GM12872 (cell line): ENCODE measurements around the gene PUSL1.

Source experiments
- TF ChIP-seq, protein P1 (sequence below): IDR thresholded peaks from 3 replicates; pipeline ENCODE4 v1.5.1; 2011; ENCODE audit warnings: low read depth, mild to moderate bottlenecking, low read length, moderate library complexity; ENCODE audit not compliant: insufficient read depth

The PUSL1 gene

DNA sequence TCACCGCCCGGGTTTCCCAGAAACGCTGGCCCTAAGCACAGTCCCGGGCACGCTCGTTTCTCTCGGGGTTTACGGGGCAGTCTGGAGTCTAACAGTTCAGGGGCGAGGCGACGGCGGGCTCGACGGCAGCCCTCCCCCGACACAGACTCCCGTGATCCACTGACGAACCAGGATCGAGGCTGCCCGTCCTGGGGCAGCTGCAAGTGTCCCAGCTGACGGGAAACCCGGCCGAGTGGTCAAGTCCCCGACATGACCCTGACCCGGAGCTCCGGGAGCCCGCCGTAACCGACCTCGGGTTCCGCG lies 35.2 kb upstream of the PUSL1 start:
- TF ChIP-seq, protein P1, sequence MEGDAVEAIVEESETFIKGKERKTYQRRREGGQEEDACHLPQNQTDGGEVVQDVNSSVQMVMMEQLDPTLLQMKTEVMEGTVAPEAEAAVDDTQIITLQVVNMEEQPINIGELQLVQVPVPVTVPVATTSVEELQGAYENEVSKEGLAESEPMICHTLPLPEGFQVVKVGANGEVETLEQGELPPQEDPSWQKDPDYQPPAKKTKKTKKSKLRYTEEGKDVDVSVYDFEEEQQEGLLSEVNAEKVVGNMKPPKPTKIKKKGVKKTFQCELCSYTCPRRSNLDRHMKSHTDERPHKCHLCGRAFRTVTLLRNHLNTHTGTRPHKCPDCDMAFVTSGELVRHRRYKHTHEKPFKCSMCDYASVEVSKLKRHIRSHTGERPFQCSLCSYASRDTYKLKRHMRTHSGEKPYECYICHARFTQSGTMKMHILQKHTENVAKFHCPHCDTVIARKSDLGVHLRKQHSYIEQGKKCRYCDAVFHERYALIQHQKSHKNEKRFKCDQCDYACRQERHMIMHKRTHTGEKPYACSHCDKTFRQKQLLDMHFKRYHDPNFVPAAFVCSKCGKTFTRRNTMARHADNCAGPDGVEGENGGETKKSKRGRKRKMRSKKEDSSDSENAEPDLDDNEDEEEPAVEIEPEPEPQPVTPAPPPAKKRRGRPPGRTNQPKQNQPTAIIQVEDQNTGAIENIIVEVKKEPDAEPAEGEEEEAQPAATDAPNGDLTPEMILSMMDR, result no peak

DNA sequence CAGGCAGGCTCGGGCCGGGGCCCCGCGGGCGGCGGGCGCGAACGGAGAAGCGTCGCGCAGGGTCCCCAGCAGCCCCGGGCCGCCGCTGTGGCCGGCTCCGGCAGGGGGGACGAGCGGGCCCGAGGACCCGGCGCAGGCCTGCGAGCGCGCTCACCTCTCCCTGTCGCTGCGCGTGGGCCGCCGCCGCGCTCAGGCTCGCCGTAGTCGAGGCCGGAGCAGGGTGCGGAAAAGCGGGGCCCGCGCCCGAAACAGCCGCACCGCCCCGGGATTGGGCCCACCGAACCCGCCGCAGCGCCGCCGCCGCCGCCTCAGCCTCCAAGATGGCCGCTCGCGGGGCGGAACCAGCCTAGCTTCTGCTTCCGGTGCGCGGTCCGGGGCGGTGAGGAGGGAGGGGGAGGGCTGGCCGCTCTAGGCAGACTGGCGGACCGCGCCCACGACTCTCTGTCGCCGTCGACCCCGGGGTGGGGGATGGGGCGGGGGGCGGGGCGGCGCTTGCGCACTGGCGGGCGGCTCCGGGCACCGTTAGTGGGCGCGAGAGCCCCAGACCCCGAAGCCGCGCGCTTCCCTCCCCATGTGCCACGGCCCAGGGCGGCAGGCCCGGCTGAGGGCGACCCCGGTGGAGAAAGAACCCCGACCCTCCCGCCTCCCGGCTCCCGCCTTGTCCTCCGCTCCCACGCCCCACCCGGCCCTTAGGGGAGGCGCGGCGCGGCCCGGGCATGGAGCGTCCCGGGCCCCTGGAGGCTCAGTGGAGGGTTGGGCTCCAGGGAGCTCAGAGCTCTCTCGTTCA lies 34.7 kb upstream of the PUSL1 start, which contains the start of gene UBE2J2:
UBE2J2 (minus strand) TSS at position 343 of the 787 bp plus-strand sequence. CDS start 5,862 bp downstream, outside the sequence.
- TF ChIP-seq, protein P1, result peak; percentile 6; the same call in 1 of the 3 replicates

DNA sequence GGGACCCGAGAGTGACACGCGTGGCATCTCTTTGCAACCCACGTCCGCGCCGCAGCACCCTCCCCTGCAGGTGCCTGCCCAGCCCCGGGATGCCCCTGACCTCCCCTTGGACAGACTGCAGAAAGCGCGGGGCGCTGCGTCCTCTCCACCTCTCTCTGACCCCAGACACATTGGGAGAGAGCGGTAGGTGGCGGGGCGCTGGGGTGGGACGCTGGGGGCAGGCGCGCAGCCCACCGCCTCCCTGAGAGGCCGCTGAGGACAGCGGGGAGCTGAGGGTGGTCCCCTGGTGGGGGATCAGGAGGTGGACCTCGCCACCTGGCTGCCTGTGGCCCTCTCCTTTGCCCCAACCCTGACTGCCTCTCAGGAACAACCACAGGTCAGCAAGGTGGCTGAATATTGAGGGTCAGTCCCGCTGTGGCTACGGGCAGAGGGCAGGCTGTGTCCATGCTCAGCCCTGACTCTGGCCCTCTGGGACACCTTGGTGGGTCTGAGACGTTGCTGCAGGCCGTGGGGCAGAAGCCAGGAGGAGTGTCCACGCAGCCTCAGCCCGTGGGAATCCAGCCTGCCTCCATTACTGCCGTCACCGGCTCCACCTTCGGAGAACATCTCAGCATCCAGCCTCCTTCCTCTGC lies 34.0 kb upstream of the PUSL1 start:
- TF ChIP-seq, protein P1, result no peak

DNA sequence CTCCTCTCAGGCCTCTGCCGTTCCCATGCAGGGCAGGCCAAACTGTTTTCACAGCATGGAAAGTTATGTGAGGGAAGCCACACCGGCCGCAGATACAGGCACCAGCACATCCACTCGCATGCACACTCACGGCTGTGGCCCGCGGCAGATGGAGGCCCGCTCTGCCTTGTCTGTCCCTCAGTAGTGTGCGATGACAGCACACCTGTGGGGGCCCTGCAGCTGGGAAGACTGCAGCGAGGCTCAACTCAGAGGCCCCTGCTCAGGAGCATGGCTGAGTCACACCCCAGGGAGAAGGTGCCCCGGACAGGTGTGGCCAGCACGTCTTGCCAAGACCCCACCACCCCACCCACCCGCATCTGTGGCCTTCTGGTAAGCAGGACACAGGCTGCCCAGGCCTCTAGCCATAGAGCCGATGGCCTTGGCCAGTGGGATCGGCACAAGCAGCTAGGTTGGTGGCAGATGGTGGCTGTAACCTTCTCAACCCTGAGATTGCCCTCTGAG lies 33.4 kb upstream of the PUSL1 start:
- TF ChIP-seq, protein P1, result no peak

DNA sequence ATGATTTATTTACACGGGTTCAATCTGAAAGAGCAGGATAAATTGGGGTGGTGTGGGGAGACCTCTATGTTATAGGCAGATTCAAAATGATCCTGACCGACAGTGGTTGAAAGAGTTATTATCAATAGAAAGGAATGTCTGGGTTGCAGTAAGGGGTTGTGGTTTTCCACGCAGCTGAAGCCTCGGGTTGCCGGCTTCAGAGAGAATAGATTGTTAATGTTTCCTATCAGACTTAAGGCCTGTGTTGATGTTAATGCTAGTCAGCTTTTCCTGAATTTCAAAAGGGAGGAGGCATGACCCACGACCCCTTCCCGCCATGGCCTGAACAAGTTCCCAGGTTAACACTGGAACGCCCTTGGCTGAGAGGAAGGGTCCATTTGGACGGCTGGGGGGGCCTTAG lies 32.6 kb upstream of the PUSL1 start:
- TF ChIP-seq, protein P1, result no peak

DNA sequence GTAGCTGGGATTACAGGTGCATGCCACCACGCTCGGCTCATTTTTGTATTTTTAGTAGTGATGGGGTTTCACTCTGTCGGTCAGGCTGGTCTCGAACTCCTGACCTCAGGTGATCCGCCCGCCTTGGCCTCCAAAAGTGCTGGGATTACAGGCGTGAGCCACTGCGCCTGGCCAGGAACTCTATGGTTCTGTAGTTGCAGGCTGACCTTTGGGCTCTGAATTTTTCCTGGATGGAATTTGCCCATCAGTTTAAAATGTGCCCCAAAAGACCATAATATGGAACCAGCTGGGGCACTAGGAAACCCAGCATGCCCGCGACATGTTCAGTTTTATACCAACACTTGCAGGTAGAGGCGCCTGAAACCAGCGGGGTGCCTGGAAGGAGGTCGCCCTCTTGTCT lies 29.8 kb upstream of the PUSL1 start:
- TF ChIP-seq, protein P1, result no peak

DNA sequence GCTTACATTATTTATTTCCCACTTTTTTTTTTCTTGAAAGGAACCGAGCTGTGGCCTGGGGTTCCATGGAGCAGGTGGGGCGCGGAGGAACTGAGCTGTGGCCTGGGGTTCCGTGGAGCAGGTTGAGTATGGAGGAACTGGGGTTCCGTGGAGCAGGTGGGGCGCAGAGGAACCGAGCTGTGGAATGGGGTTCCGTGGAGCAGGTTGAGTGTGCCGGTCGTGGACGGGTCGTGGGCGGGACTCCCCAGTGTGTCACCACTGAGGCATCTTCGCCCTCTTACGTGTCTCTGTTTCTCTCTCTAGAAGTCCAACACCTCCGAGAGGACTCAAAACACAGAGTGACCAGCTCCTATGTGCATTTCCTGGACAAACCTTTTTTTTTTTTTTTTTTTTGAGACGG lies 29.4 kb upstream of the PUSL1 start:
- TF ChIP-seq, protein P1, result no peak
